Stimulated activated naive CD8-positive, alpha-beta T cell treated with anti-CD3 and anti-CD28 coated beads, Interleukin-15, amount 100 ng/mL, for 72 hours (primary cell): ENCODE data around the gene ILKAP.
"Not testable (repeated sequence)": the region's sequence is repeated elsewhere in the genome, so short reads cannot be mapped to it uniquely, and the experiment has no call there.

Experiments used
- ATAC-seq: fragments of 150-1000 bp; cut with Tn5 transposase; 2 replicates; pipeline ENCODE4 v1.10.0; 2021; ENCODE audit warnings: mild to moderate bottlenecking, moderate library complexity
- DNase-seq, 2 donors: peaks; one replicate each; pipeline ENCODE4 v3.0.0; 2021 to 2022
- H3K27ac Mint-ChIP-seq, 2 donors: one replicate each; pipeline ENCODE4 v1.8.0; 2022; ENCODE audit warnings: mild to moderate bottlenecking in 2 of 2, mixed read lengths in 2 of 2, moderate library complexity in 2 of 2
- H3K27me3 Mint-ChIP-seq: one replicate; pipeline ENCODE4 v1.8.0; 2022; ENCODE audit warnings: mixed read lengths
- H3K4me1 Mint-ChIP-seq: one replicate; pipeline ENCODE4 v1.8.0; 2022; ENCODE audit warnings: mild to moderate bottlenecking, mixed read lengths
- H3K4me3 Mint-ChIP-seq, 2 donors: one replicate each; pipeline ENCODE4 v1.8.0; 2022; ENCODE audit warnings: mild to moderate bottlenecking in 2 of 2, mixed read lengths in 2 of 2, moderate library complexity in 1 of 2
- H3K9me3 Mint-ChIP-seq, 2 donors: one replicate each; pipeline ENCODE4 v1.8.0; 2022; ENCODE audit warnings: mixed read lengths in 2 of 2

The ILKAP gene

GRCh38 chr2:238182362-238182761 is 21.1 kb downstream of the ILKAP start:
- H3K9me3 Mint-ChIP-seq = no peaks in the 10 kb centered on the region
- H3K4me1 Mint-ChIP-seq = peaks cover 14% of the 10 kb centered on the region
- ATAC-seq (no peak), DNase-seq (no peak)
- no peak overlapping the region for H3K4me3 Mint-ChIP-seq
- no peak overlapping the region for H3K27ac Mint-ChIP-seq
- no peaks in the 10 kb centered on the region for H3K27me3 Mint-ChIP-seq

GRCh38 chr2:238180554-238180953 is 22.9 kb downstream of the ILKAP start:
- Mint-ChIP-seq H3K27me3 (no peaks in the 10 kb centered on the region), H3K4me3 (no peak overlapping the region), H3K9me3 (no peaks in the 10 kb centered on the region), H3K27ac (no peak overlapping the region), H3K4me1 (peaks cover 14% of the 10 kb centered on the region)
- ATAC-seq = no peak
- no peak for DNase-seq

GRCh38 chr2:238176613-238177012 is 26.9 kb downstream of the ILKAP start:
- H3K4me1 Mint-ChIP-seq = no peaks in the 10 kb centered on the region
- no peak overlapping the region for H3K4me3 Mint-ChIP-seq
- DNase-seq = no peak
- no peak for ATAC-seq
- no peaks in the 10 kb centered on the region for H3K27me3 Mint-ChIP-seq
- H3K27ac Mint-ChIP-seq = no peak overlapping the region
- H3K9me3 Mint-ChIP-seq = no peaks in the 10 kb centered on the region

- Mint-ChIP-seq H3K4me3 (no peak overlapping the region), H3K27me3 (no peaks in the 10 kb centered on the region), H3K9me3 (no peaks in the 10 kb centered on the region), H3K4me1 (peaks cover 5% of the 10 kb centered on the region), H3K27ac (no peak overlapping the region)
- no peak for DNase-seq
- no peak for ATAC-seq
Measured at GRCh38 chr2:238174701-238175100, 28.8 kb downstream of the ILKAP start.

- no peaks in the 10 kb centered on the region for H3K27me3 Mint-ChIP-seq
- ATAC-seq (no peak), DNase-seq (no peak)
- no peaks in the 10 kb centered on the region for H3K9me3 Mint-ChIP-seq
- H3K4me3 Mint-ChIP-seq = no peak overlapping the region
- no peak overlapping the region for H3K27ac Mint-ChIP-seq
- H3K4me1 Mint-ChIP-seq = peaks cover 7% of the 10 kb centered on the region
Measured at GRCh38 chr2:238174291-238174690, 29.2 kb downstream of the ILKAP start.

GRCh38 chr2:238173692-238174091 is 29.8 kb downstream of the ILKAP start:
- H3K4me1 Mint-ChIP-seq = peaks cover 7% of the 10 kb centered on the region
- no peak overlapping the region for H3K4me3 Mint-ChIP-seq
- ATAC-seq (no peak), DNase-seq (no peak)
- H3K27ac Mint-ChIP-seq = no peak overlapping the region
- no peaks in the 10 kb centered on the region for H3K27me3 Mint-ChIP-seq
- no peaks in the 10 kb centered on the region for H3K9me3 Mint-ChIP-seq

- no peak for DNase-seq
- no peaks in the 10 kb centered on the region for H3K27me3 Mint-ChIP-seq
- H3K4me3 Mint-ChIP-seq = no peak overlapping the region
- ATAC-seq = no peak
- H3K4me1 Mint-ChIP-seq = peaks cover 7% of the 10 kb centered on the region
- no peak overlapping the region for H3K27ac Mint-ChIP-seq
- no peaks in the 10 kb centered on the region for H3K9me3 Mint-ChIP-seq
Measured at GRCh38 chr2:238172439-238172838, 31.1 kb downstream of the ILKAP start.

GRCh38 chr2:238171575-238172187 is 31.8 kb downstream of the ILKAP start:
- H3K9me3 Mint-ChIP-seq = no peaks in the 10 kb centered on the region
- DNase-seq (no peak), ATAC-seq (no peak)
- no peak overlapping the region for H3K4me3 Mint-ChIP-seq
- H3K4me1 Mint-ChIP-seq = peaks cover 7% of the 10 kb centered on the region
- peak overlapping the region in 1 of 2 donors; percentile 82 for H3K27ac Mint-ChIP-seq
- no peaks in the 10 kb centered on the region for H3K27me3 Mint-ChIP-seq

- H3K9me3 Mint-ChIP-seq, H3K27ac Mint-ChIP-seq, H3K4me1 Mint-ChIP-seq, ATAC-seq, H3K27me3 Mint-ChIP-seq, H3K4me3 Mint-ChIP-seq, DNase-seq: not testable (repeated sequence)
Measured at GRCh38 chr2:238171072-238171431, 32.4 kb downstream of the ILKAP start.

GRCh38 chr2:238170386-238171071 is 33.0 kb downstream of the ILKAP start:
- Mint-ChIP-seq H3K4me3 (no peak overlapping the region), H3K9me3 (no peaks in the 10 kb centered on the region), H3K4me1 (peaks cover 7% of the 10 kb centered on the region), H3K27me3 (peaks cover 5% of the 10 kb centered on the region), H3K27ac (peak overlapping the region in 1 of 2 donors; percentile 16)
- DNase-seq = no peak
- ATAC-seq = no peak

GRCh38 chr2:238169708-238170251 is 33.7 kb downstream of the ILKAP start:
- Mint-ChIP-seq H3K4me1 (peaks cover 11% of the 10 kb centered on the region), H3K27ac (peak overlapping the region; percentile 52 to 82), H3K27me3 (peaks cover 13% of the 10 kb centered on the region), H3K9me3 (no peaks in the 10 kb centered on the region), H3K4me3 (no peak overlapping the region)
- no peak for ATAC-seq
- DNase-seq = no peak

GRCh38 chr2:238169048-238169707 is 34.3 kb downstream of the ILKAP start:
- no peak for ATAC-seq
- H3K27ac Mint-ChIP-seq = peak overlapping the region in 1 of 2 donors; percentile 52
- peaks cover 19% of the 10 kb centered on the region for H3K27me3 Mint-ChIP-seq
- DNase-seq = peak in 1 of 2 donors; percentile 5
- no peaks in the 10 kb centered on the region for H3K9me3 Mint-ChIP-seq
- no peak overlapping the region for H3K4me3 Mint-ChIP-seq
- H3K4me1 Mint-ChIP-seq = peaks cover 17% of the 10 kb centered on the region

GRCh38 chr2:238168196-238169047 is 35.1 kb downstream of the ILKAP start:
- ATAC-seq (no peak), DNase-seq (peak in 1 of 2 donors; percentile 6)
- H3K4me1 Mint-ChIP-seq = peaks cover 17% of the 10 kb centered on the region
- H3K9me3 Mint-ChIP-seq = no peaks in the 10 kb centered on the region
- no peak overlapping the region for H3K4me3 Mint-ChIP-seq
- peak overlapping the region; percentile 26 to 48 for H3K27ac Mint-ChIP-seq
- peaks cover 21% of the 10 kb centered on the region for H3K27me3 Mint-ChIP-seq

GRCh38 chr2:238167761-238168160 is 35.7 kb downstream of the ILKAP start:
- peaks cover 27% of the 10 kb centered on the region for H3K27me3 Mint-ChIP-seq
- H3K9me3 Mint-ChIP-seq = no peaks in the 10 kb centered on the region
- no peak overlapping the region for H3K4me3 Mint-ChIP-seq
- ATAC-seq (no peak), DNase-seq (peak in 1 of 2 donors; percentile 5)
- H3K27ac Mint-ChIP-seq = peak overlapping the region in 1 of 2 donors; percentile 82
- peaks cover 17% of the 10 kb centered on the region for H3K4me1 Mint-ChIP-seq

GRCh38 chr2:238167344-238167715 is 36.2 kb downstream of the ILKAP start:
- H3K4me3 Mint-ChIP-seq = no peak overlapping the region
- DNase-seq (peak in 1 of 2 donors; percentile 6), ATAC-seq (no peak)
- H3K27me3 Mint-ChIP-seq = peaks cover 32% of the 10 kb centered on the region
- H3K9me3 Mint-ChIP-seq = no peaks in the 10 kb centered on the region
- H3K4me1 Mint-ChIP-seq = peaks cover 17% of the 10 kb centered on the region
- no peak overlapping the region for H3K27ac Mint-ChIP-seq
